Left lobe of liver (tissue), 2 donors: ENCODE data around the gene FABP7. TPM values are rescaled to one million over a fixed set of nuclear protein-coding genes. Genes with fewer than 3 reads are reported as not detected.
"Not testable (repeated sequence)": the region's sequence is repeated elsewhere in the genome, so short reads cannot be mapped to it uniquely, and the experiment has no call there.

Source experiments
- ATAC-seq: fragments of 200-7000 bp; cut with Tn5 transposase; one replicate; pipeline ENCODE4 v1.9.1; 2020; ENCODE audit warnings: mild to moderate bottlenecking, moderate library complexity
- DNase-seq: peaks from one replicate; pipeline ENCODE4 v3.0.0-alpha.2; 2020; ENCODE audit warnings: low spot score
- total RNA-seq: library from RNA; stranded (reverse); gene quantifications from one replicate; pipeline ENCODE4 v1.2.1, GENCODE V29; 2021
- donor health status: DM: no; HTN: no; CAD: no; lungs with moderate emphysema.
- donor health status: DM: no; HTN: yes; CAD: no.

The FABP7 gene
- not detected for total RNA-seq

GRCh38 chr6:122779667-122780066, at the start of gene FABP7:
Gene FABP7, plus strand, starts transcription at chr6:122779716. Its CDS starts 79 bp downstream, at chr6:122779795.
- no peak for DNase-seq
- no peak for ATAC-seq

GRCh38 chr6:122730334-122730733, 49.2 kb upstream of the FABP7 start:
- DNase-seq (no peak), ATAC-seq (no peak)

GRCh38 chr6:122730775-122731386, 48.6 kb upstream of the FABP7 start:
- peak; percentile 83 for ATAC-seq
- DNase-seq = no peak

- DNase-seq (no peak), ATAC-seq (no peak)
Measured at GRCh38 chr6:122733259-122733658, 46.3 kb upstream of the FABP7 start.

- no peak for ATAC-seq
- DNase-seq = no peak
Measured at GRCh38 chr6:122734529-122735395, 44.8 kb upstream of the FABP7 start.

DNA sequence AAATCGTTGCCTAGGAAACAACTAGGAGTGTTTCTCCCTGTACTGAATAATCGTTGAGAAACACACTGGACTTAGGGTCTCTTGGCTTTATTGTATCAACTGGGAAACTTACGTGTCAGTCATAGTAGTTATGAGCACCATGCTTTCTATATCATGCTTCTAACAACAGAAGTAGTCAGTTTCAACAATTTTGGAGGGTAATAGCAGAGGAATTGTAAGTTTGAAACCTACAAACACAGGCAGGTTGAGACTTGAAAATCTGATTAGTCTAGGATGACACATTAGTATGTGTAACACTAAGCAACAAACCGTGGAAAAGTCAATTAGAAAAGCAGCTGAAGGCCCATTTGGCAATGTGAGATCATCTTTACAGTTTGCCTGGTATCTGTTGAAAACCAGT, 43.9 kb upstream of the FABP7 start:
- ATAC-seq (no peak), DNase-seq (no peak)

GRCh38 chr6:122736163-122736562, 43.4 kb upstream of the FABP7 start:
- ATAC-seq (no peak), DNase-seq (no peak)

DNA sequence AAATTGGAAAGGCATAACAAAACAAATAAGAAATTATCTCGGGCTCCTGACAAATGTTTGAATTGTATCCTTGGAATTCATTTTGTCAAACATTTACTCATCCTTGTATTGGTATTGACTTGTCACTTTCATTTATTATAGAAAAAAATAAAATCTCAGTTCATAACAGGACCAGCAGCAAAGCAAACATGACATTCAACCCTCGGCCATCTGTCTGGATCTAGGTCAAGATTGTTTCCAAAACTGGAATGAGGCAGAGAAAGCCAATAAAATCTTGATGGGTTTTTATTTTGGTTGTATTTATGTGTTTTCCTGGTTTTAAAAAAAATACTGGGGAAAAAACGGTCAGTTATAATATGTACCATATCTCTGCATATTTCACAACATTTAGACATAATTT, 42.9 kb upstream of the FABP7 start:
- ATAC-seq (no peak), DNase-seq (no peak)

- DNase-seq (no peak), ATAC-seq (no peak)
Measured at GRCh38 chr6:122740091-122740490, 39.4 kb upstream of the FABP7 start.

DNA sequence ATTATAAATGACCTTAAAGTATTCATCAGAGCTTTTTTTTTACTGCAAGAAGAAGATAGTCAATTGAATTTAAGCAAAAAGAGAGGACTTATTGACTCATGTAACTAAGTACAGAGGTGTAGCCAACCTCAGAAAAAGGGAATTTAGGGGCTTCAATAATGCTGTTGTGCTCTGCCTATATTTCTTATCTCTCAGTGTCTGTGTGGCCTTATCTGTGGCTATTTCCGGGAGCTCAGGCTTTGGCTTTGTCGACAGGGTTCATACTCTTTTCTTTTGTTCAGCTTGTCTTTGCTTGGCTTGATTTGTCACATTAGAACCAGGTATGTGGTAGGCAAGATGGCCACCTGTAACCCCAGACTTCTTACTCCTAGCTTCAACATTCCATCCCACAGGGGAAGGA, 38.6 kb upstream of the FABP7 start:
- no peak for DNase-seq
- ATAC-seq = no peak

- ATAC-seq = peak; percentile 51
- not testable (repeated sequence) for DNase-seq
Measured at GRCh38 chr6:122744247-122744646, 35.3 kb upstream of the FABP7 start.

DNA sequence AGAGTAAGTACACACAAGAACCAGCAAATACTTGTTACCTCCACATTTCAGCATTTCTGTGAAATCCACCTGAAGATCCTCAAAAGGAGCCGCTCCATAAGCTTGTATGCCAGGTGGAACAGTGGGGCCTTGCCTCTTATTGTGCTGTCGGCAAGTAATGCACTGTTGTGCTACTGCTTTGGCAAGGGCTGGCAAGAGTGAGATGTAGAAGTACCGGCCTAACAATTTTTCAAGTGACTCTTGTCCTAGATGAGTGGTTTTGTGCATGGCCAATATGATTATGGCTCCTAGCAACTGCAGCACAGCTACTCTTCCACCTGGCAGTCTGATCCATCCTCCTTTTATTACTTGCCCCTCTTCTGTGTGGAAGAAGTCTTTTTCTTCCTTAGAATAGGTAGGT, 34.7 kb upstream of the FABP7 start:
- not testable (repeated sequence) for DNase-seq, ATAC-seq

GRCh38 chr6:122746688-122747087, 32.8 kb upstream of the FABP7 start:
- ATAC-seq (no peak), DNase-seq (no peak)

DNA sequence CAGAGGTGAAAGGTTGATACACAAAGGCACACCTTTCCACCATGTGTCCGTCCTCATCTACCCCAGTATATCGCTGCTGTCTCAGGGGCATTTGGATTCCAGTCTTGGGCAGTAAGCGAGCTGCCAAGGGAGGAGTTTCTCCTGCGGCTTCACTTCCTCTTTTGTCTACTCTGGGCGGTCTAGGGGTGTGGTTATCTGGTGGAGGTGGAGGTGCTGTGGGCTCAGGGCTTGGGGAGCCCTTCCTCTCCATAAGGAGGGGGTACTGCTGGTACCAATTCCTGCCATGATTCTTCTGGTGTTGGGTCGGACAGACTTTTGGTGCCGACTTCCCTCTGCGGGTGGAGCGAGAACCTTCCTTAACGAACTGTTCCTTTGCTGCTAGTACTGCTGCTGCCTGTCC, 31.9 kb upstream of the FABP7 start:
- no peak for DNase-seq
- no peak for ATAC-seq

- ATAC-seq, DNase-seq: not testable (repeated sequence)
Measured at GRCh38 chr6:122748945-122749344, 30.6 kb upstream of the FABP7 start.

DNA sequence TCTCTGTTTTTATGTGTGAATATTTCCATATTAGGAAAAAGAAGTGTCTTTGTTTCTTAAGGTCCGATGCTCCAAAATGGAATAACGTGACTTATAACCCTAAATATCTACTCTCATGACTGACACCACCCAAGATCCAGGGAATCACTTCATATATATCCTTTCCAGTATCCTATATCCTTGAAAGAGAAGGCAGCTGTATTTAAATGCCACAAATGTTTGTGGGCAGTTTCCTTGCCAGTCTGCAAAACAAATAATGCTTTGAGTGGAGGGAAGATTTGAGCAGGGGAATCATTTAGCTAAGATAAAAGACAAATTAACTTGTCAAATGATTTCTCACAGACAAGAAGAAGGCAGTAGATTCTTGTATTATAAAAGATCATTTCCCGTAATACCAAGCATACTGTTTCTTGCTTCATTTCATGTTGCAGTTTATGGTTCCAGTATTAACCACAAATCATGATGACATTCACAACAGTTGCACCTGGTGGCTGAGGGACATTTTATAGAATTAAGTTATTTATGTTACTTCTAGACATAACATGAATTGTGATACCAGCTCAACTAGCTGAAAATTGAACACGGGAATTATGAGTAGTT, 30.0 kb upstream of the FABP7 start:
- ATAC-seq = no peak
- DNase-seq = no peak

DNA sequence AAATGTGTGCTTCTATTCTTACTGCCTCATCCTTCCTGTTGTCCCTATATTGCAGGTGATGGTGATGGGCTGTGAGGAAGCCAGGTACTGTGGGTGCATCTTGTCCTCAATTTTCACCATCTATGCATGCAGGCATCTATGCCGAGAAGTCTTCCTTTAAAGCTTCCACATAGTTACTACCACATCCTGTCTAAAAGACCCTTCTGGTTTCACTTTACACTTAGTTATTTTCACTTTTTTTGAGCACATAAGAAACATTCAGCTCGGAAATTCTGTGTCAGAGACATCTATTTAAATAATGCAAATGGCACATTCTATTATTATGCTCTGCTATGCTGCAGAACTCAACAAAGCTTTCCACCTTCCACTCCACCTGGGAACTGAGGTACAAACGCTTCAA, 28.2 kb upstream of the FABP7 start:
- ATAC-seq = no peak
- DNase-seq = no peak

GRCh38 chr6:122752459-122752858, 27.1 kb upstream of the FABP7 start:
- ATAC-seq (no peak), DNase-seq (no peak)

DNA sequence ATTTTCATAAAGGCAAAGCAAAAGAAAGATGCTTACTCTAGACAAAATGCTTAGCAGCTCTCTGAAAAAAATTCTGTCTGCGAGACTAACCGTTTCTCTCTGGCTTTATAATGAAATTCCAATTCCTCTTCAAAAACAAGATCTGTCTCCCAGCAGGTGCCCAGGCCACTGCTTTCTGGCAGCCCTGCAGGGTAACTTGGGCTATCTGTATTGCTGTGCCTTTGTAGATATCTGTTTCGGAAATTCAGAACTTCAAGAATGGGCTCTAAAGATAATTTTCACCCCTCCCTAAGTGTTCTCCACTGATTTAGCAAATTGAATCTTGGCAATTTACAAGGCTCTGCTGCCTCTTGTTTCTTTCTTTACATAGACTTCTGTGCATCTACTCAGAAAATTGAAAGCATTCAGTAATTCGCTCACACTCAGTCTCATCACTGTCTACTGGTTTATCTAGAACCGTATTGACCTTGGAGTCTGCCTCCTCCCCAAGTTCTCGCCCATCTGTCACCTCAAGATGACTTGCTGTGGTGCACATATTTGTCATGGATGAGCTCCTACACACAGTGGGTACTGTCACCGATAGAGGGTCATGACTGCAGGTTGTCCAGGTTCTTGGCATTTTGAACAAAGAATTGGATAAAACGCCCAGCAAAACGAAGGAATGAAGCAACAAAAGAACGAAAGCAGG, 26.4 kb upstream of the FABP7 start:
- DNase-seq (no peak), ATAC-seq (peak; percentile 67)

DNA sequence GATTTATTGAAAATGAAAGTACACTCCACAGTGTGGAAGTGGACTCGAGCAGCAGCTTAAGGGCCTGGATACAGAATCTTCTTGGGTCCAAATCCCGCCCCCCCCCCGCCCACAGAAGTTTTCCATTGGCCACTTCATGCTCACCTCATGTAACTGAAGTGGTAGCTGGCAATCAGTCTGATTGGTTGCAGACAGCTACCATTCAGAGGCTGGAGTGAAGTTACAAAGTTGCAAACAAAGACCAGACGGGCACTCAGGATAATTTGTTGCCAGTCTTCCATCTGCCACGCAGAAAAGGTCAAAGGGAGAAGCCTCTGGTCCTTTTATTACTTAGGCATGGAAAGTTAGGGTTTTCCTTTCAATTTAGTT, 25.8 kb upstream of the FABP7 start:
- peak; percentile 92 for ATAC-seq

GRCh38 chr6:122754191-122754731, 25.3 kb upstream of the FABP7 start:
- no peak for ATAC-seq
- DNase-seq = no peak

More for the DNA sequence above, 25.8 kb upstream of the FABP7 start:
- DNase-seq = peak; percentile 74
